Esophagus muscularis mucosa (tissue), 3 donors: Measurements from ENCODE around the gene RFPL3.

Experiments
- POLR2A ChIP-seq: fragments of 450-650 bp; IDR thresholded peaks from one replicate; pipeline ENCODE4 v1.6.1; 2017; ENCODE audit warnings: antibody characterized with exemption, moderate library complexity, mild to moderate bottlenecking, low read depth
- TF ChIP-seq, protein P1 (sequence below), 3 experiments: fragments of 200-600 bp in 2 of 3; fragments of 450-650 bp in 1 of 3; sonication (generic) in 2 of 3; IDR thresholded peaks; one replicate each; pipeline ENCODE4 v1.5.1; 2017 to 2019; ENCODE audit warnings: antibody characterized with exemption in 3 of 3, mild to moderate bottlenecking in 2 of 3, moderate library complexity in 1 of 3

- TF ChIP-seq, protein P1, sequence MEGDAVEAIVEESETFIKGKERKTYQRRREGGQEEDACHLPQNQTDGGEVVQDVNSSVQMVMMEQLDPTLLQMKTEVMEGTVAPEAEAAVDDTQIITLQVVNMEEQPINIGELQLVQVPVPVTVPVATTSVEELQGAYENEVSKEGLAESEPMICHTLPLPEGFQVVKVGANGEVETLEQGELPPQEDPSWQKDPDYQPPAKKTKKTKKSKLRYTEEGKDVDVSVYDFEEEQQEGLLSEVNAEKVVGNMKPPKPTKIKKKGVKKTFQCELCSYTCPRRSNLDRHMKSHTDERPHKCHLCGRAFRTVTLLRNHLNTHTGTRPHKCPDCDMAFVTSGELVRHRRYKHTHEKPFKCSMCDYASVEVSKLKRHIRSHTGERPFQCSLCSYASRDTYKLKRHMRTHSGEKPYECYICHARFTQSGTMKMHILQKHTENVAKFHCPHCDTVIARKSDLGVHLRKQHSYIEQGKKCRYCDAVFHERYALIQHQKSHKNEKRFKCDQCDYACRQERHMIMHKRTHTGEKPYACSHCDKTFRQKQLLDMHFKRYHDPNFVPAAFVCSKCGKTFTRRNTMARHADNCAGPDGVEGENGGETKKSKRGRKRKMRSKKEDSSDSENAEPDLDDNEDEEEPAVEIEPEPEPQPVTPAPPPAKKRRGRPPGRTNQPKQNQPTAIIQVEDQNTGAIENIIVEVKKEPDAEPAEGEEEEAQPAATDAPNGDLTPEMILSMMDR (IDR thresholded peaks at IDR 0.05): no peak
- no peak for TF ChIP-seq POLR2A
These were observed 46.9 kb upstream of the RFPL3 start for GRCh38 chr22:32310777-32311176.
